Measurements from ENCODE around the gene GPRIN1. TPM values are rescaled to one million over a fixed set of nuclear protein-coding genes. Genes with fewer than 3 reads are reported as not detected.

The GPRIN1 gene
- total RNA-seq (under 1 TPM; 0.21 to 0.71 (median 0.37) TPM), polyA plus RNA-seq (1 to 10 TPM in 1 of 3 donors, under 1 TPM in 2; 0.18 to 1.2 (median 0.23) TPM)
- long read RNA-seq, donor 1 = 0 reads
- long read RNA-seq, donor 2, partial matches to known transcripts = 0 of 1 reads
- long read RNA-seq, donor 2, other reads (novel, unspliced or antisense) = 1 of 1 reads

DNA sequence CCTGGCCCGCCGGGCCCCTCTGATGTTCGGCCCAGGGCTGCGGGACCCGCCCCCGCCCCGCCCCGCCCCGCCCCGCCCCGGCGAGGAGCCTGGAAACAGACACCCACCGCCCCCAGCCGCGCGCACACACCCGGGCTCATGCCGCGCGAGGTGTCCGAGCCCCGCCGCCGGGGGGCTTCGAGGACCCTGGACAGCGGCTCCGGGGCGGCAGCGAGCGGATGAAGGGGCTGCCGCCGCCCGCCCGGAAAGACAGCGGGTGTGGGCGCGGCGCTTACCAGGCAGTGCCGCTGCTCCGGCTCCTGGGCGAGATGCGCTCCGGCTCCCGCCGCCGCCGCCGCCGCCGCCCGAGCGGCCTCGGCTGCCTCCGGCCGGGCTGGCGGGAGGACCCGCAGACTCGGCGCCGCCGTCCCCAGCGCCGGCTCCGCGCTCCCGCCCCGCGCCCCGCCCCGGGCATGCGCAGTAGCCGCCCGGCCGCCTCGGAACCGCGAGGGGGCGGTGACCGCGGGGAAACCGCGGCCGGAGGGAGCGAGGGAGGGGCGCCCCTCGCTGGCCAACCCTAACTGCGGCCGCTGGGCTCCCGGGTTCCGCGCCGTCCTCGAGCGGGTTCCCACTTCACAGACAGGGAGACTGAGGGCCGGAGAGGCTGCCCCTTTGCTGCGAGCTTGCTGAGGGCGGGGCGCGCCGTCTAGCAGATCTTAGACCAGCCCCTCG lies at the start of gene GPRIN1:
Gene GPRIN1 (minus strand): TSS at position 433 of the 711 bp plus-strand sequence. CDS start 10,322 bp downstream, outside the sequence.
- Histone ChIP-seq H3K4me1 (no peaks in the 10 kb centered on the region), H3K9me3 (no peaks in the 10 kb centered on the region), H3K4me3 (peak within 1 kb of the TSS; percentile 67), H3K27ac (no peak within 1 kb of the TSS), H3K36me3 (ENCODE audit: insufficient read depth in 1 of 2, low read depth in 1 of 2) (no peaks in the 10 kb centered on the region), H3K27me3 (ENCODE audit: insufficient read depth in 3 of 3, low read length in 2 of 3) (peaks cover 0 to 40% (median 4%) of the 10 kb centered on the region in 3 donors)
- TF ChIP-seq, protein P1, sequence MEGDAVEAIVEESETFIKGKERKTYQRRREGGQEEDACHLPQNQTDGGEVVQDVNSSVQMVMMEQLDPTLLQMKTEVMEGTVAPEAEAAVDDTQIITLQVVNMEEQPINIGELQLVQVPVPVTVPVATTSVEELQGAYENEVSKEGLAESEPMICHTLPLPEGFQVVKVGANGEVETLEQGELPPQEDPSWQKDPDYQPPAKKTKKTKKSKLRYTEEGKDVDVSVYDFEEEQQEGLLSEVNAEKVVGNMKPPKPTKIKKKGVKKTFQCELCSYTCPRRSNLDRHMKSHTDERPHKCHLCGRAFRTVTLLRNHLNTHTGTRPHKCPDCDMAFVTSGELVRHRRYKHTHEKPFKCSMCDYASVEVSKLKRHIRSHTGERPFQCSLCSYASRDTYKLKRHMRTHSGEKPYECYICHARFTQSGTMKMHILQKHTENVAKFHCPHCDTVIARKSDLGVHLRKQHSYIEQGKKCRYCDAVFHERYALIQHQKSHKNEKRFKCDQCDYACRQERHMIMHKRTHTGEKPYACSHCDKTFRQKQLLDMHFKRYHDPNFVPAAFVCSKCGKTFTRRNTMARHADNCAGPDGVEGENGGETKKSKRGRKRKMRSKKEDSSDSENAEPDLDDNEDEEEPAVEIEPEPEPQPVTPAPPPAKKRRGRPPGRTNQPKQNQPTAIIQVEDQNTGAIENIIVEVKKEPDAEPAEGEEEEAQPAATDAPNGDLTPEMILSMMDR (IDR thresholded peaks at IDR 0.05) = peak; percentile 38
- peak; percentile 82 to 93 (median 86) for ATAC-seq
- peak; percentile 63 to 70 for DNase-seq
- 0 to 1% (median 0%) methylated on average over 29 to 100 of the region's 101 CpGs for WGBS, 3 donors
- intact Hi-C loops (cut with DNase I) = loop anchor here in 1 of 2 donors (5.0 kb wide), 1 partner anchor 37 kb away; the partner anchor contains the start of gene TSPAN17

DNA sequence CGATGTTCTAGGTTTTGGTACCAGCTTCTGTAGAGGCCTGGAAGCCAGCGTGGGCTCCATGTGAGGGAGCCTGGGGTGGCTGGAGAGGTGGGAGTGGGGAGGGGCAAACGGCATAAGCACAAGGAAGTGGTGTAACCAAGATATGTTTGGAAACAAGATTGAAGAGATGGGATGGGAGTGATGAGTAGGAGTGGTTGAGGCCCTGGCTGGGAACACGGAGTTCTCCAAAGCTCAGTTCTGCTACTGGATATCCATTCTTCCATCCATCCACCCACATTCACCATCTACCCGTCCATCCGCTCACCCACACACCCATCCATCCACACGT lies 49.5 kb upstream of the GPRIN1 start:
- peaks cover 7% of the 10 kb centered on the region for H3K4me1 ChIP-seq
- intact Hi-C loops (cut with DNase I) = loop anchor here in 1 of 2 donors (2.0 to 5.0 kb wide), 2 partner anchors 299 to 453 kb away; no protein-coding TSS in a partner anchor
- TF ChIP-seq, protein P1 (IDR thresholded peaks at IDR 0.05) = no peak
- H3K27ac ChIP-seq = no peak overlapping the region
- no peak for ATAC-seq
- peaks cover 0 to 18% (median 0%) of the 10 kb centered on the region in 3 donors for H3K27me3 ChIP-seq (ENCODE audit: insufficient read depth in 3 of 3, low read length in 2 of 3)
- no peak overlapping the region for H3K4me3 ChIP-seq
- DNase-seq = no peak
- WGBS, 3 donors = 82 to 85% (median 84%) methylated on average over 7 of the region's 7 CpGs
- H3K9me3 ChIP-seq = no peaks in the 10 kb centered on the region
- H3K36me3 ChIP-seq (ENCODE audit: insufficient read depth in 1 of 2, low read depth in 1 of 2) = peaks cover 0 to 21% of the 10 kb centered on the region in 2 donors

- intact Hi-C loops (cut with DNase I) = loop anchor here in 1 of 2 donors (2.0 to 5.0 kb wide), 2 partner anchors 300 to 453 kb away; no protein-coding TSS in a partner anchor
- WGBS, 3 donors = 61 to 67% (median 62%) methylated on average over 11 of the region's 11 CpGs
Measured at GRCh38 chr5:176658817-176659511, 49.0 kb upstream of the GPRIN1 start.

DNA sequence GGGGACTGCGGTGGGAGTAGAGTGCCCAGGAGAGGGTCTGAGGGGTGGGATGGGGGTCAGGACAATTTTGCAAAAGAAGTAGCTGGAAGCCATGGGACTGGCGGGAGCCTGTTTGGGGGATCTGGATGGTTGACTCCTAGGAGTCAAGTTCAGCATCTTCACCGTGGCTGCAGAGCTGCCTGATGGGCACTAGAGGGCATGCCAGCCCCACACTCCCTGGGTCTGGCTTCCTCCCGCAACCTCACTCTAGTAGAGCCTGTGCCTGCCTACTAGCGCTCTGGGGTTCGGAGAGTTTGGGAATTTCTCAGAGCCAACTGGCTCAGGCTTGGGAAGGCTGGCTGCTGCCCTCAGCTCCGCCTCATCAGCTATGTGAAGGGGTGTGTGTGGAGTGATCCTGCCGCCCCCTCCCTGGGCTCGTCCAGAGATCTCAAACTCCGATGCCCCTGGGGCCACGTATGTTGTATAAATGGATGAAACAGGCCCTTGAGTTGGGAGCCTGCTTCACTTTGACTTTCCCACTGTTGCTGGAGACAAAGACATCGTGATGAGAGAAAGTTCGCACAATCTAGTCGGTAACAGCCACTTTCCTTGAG lies 48.1 kb upstream of the GPRIN1 start:
- H3K36me3 ChIP-seq (ENCODE audit: insufficient read depth in 1 of 2, low read depth in 1 of 2) = peaks cover 0 to 33% of the 10 kb centered on the region in 2 donors
- intact Hi-C loops (cut with DNase I) = loop anchor here in 1 of 2 donors (2.0 to 5.0 kb wide), 2 partner anchors 301 to 454 kb away; no protein-coding TSS in a partner anchor
- no peaks in the 10 kb centered on the region for H3K9me3 ChIP-seq
- TF ChIP-seq, protein P1 (IDR thresholded peaks at IDR 0.05) = peak; percentile 76
- H3K4me3 ChIP-seq = no peak overlapping the region
- WGBS, 3 donors = 39 to 47% (median 39%) methylated on average over 14 of the region's 14 CpGs
- DNase-seq (peak; percentile 65 to 80), ATAC-seq (peak; percentile 74 to 84 (median 80))
- H3K27me3 ChIP-seq (ENCODE audit: insufficient read depth in 3 of 3, low read length in 2 of 3) = peaks cover 0 to 6% (median 0%) of the 10 kb centered on the region in 3 donors
- peaks cover 7% of the 10 kb centered on the region for H3K4me1 ChIP-seq
- H3K27ac ChIP-seq = no peak overlapping the region

More at GRCh38 chr5:176658817-176659511, 49.0 kb upstream of the GPRIN1 start:
- Histone ChIP-seq H3K4me3 (no peak overlapping the region), H3K27me3 (ENCODE audit: insufficient read depth in 3 of 3, low read length in 2 of 3) (peaks cover 0 to 13% (median 0%) of the 10 kb centered on the region in 3 donors), H3K4me1 (peaks cover 7% of the 10 kb centered on the region), H3K27ac (no peak overlapping the region), H3K36me3 (ENCODE audit: insufficient read depth in 1 of 2, low read depth in 1 of 2) (peaks cover 0 to 25% of the 10 kb centered on the region in 2 donors), H3K9me3 (no peaks in the 10 kb centered on the region)
- no peak for DNase-seq
- peak in 1 of 4 donors; percentile 18 for ATAC-seq
- TF ChIP-seq, protein P1 (IDR thresholded peaks at IDR 0.05) = no peak
